Neutrophil (primary cell): Measurements from ENCODE around the gene MOSMO.
"Not testable (repeated sequence)": the region's sequence is repeated elsewhere in the genome, so short reads cannot be mapped to it uniquely, and the experiment has no call there.

Experiments used
- H3K27ac ChIP-seq: fragments of 200-600 bp; sonication (generic); 2 replicates; pipeline ENCODE4 v1.5.1; 2016; ENCODE audit warnings: mild to moderate bottlenecking, moderate library complexity
- H3K27me3 ChIP-seq: fragments of 200-600 bp; sonication (generic); 2 replicates; pipeline ENCODE4 v1.6.0; 2016; ENCODE audit warnings: mild to moderate bottlenecking
- H3K36me3 ChIP-seq: fragments of 200-600 bp; sonication (generic); 2 replicates; pipeline ENCODE4 v1.5.1; 2017
- H3K4me1 ChIP-seq, 2 experiments: fragments of 200-600 bp in 1 of 2; sonication (generic) in 1 of 2; 1 replicate in 1 of 2; 2 replicates in 1 of 2; pipeline versions ENCODE4 v1.5.1 to v1.6.1; 2013 to 2016; ENCODE audit warnings: low read depth in 1 of 2, low read length in 1 of 2, mild to moderate bottlenecking in 1 of 2, moderate library complexity in 1 of 2; ENCODE audit not compliant: control insufficient read depth in 1 of 2, insufficient read depth in 1 of 2
- H3K4me3 ChIP-seq, 2 experiments: fragments of 200-600 bp in 1 of 2; sonication (generic) in 1 of 2; 1 replicate in 1 of 2; 2 replicates in 1 of 2; pipeline ENCODE4 v1.5.1; 2013 to 2016; ENCODE audit warnings: low read depth in 1 of 2, low read length in 1 of 2, mild to moderate bottlenecking in 1 of 2, moderate library complexity in 1 of 2
- H3K9me3 ChIP-seq: fragments of 200-600 bp; sonication (generic); 2 replicates; pipeline ENCODE4 v1.5.1; 2016
- TF ChIP-seq, protein P1 (sequence below): fragments of 200-600 bp; sonication (generic); IDR thresholded peaks from 2 replicates; pipeline ENCODE4 v1.5.1; 2016; ENCODE audit warnings: antibody characterized with exemption

Gene MOSMO

DNA sequence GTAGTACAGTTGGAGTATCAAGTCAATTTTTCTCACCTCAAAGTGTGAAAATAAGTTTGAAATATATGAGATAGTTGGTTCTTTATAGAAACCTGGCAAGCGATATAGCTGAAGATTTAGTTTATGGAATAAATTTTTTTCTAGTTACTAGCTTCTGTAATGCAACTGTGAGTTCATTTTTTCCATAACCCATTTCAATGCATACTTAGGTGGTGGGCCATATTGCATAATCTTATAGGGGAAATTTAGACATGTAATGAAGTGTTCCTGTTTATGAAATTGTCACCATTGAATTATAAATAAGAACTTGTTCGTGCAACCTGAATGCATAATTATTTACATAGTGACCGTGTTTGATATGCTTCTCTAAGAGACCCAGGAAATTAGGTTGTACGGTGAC lies 9.0 kb downstream of the MOSMO start:
- H3K4me3 ChIP-seq: no peak overlapping the region
- H3K27ac ChIP-seq: no peak overlapping the region
- no peaks in the 10 kb centered on the region for H3K9me3 ChIP-seq
- H3K36me3 ChIP-seq: no peaks in the 10 kb centered on the region
- no peaks in the 10 kb centered on the region for H3K27me3 ChIP-seq
- H3K4me1 ChIP-seq: peaks cover 9 to 19% of the 10 kb centered on the region in 2 experiments
- TF ChIP-seq, protein P1, sequence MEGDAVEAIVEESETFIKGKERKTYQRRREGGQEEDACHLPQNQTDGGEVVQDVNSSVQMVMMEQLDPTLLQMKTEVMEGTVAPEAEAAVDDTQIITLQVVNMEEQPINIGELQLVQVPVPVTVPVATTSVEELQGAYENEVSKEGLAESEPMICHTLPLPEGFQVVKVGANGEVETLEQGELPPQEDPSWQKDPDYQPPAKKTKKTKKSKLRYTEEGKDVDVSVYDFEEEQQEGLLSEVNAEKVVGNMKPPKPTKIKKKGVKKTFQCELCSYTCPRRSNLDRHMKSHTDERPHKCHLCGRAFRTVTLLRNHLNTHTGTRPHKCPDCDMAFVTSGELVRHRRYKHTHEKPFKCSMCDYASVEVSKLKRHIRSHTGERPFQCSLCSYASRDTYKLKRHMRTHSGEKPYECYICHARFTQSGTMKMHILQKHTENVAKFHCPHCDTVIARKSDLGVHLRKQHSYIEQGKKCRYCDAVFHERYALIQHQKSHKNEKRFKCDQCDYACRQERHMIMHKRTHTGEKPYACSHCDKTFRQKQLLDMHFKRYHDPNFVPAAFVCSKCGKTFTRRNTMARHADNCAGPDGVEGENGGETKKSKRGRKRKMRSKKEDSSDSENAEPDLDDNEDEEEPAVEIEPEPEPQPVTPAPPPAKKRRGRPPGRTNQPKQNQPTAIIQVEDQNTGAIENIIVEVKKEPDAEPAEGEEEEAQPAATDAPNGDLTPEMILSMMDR: no peak

DNA sequence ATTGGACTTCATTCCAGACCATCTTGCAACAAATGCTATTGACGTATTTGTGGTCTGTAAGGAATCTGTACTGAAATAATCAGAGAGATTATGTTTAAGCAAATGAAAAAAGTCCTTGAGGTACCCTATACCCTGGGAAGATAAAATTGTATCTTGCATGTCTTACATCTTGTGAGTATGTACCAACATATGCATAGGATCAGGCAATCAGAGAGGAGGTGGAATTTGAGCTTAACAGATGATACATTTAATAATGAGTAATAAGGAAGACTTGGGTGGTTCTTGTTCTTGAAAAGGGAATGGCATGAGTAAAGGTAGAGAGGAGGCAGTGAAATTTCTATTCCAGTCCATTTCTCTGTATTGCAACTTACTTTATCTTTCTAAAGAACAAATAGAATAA lies 10.6 kb downstream of the MOSMO start:
- TF ChIP-seq, protein P1: no peak
- peaks cover 9 to 19% of the 10 kb centered on the region in 2 experiments for H3K4me1 ChIP-seq

DNA sequence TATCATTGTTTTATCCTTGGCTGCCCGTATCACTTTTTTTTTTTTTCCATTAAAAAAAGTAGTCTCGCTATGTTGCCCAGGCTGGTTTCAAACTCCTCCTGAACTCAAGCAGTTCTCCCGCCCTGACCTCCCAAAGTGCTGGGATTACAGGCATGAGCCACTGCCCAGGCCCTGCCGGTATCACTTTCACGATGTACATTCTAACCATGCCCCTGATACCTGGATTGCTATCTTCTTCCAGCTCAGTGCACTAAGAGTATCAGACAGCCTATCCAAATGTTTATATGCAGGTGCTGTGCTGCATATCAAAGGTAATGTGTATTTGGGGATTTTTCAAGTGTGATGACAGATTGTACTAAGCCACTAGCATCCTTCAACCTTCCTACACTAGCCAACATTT lies 14.2 kb downstream of the MOSMO start:
- TF ChIP-seq, protein P1: no peak
- Histone ChIP-seq H3K36me3 (no peaks in the 10 kb centered on the region), H3K4me3 (no peak overlapping the region), H3K27me3 (no peaks in the 10 kb centered on the region), H3K4me1 (peaks cover 3 to 11% of the 10 kb centered on the region in 2 experiments), H3K27ac (no peak overlapping the region), H3K9me3 (no peaks in the 10 kb centered on the region)

More for the DNA sequence above, 10.6 kb downstream of the MOSMO start:
- Histone ChIP-seq H3K27me3 (no peaks in the 10 kb centered on the region), H3K9me3 (no peaks in the 10 kb centered on the region), H3K4me3 (no peak overlapping the region), H3K27ac (no peak overlapping the region), H3K36me3 (no peaks in the 10 kb centered on the region)

DNA sequence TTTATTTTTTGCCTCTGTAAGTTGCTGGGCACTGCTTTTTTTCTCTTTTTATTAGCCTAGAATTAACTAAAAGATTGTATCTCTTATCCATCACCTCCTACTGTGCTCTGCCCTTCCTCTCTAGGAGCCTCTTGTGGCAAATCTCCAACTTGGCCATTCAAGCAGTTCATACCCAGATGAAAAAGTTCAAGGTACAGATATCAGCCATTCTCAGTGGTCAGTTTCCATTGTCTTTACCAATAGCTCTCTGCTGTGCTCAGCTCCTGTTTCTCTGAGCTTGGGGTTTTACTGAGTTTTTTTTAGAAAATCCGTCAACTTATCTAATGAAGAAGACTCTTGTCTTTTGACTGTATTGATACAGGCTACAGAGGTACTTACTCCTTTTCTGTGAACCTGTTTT lies 15.6 kb downstream of the MOSMO start:
- Histone ChIP-seq H3K36me3 (no peaks in the 10 kb centered on the region), H3K4me1 (no peaks in the 10 kb centered on the region), H3K9me3 (no peaks in the 10 kb centered on the region), H3K27ac (no peak overlapping the region), H3K27me3 (no peaks in the 10 kb centered on the region), H3K4me3 (no peak overlapping the region)
- TF ChIP-seq, protein P1: no peak

DNA sequence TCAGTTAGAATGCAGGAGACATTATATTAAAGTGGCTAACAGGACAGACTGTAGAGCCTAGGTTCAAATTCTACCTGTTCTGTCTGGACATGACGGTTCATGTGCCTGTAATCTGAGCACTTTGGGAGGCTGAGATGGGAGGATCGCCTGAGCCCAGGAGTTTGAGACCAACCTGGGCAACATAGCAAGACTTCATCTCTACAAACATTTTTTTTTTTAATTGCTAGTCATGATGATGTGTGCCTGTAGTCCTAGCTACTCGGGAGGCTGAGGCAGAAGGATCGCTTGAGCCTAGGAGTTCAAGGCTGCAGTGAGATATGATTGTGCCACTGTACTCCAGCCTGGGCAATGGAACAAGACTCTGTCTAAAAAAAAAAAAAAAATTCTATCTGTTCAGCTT lies 16.9 kb downstream of the MOSMO start:
- not testable (repeated sequence) for H3K36me3 ChIP-seq, H3K4me3 ChIP-seq, H3K4me1 ChIP-seq, H3K27me3 ChIP-seq, H3K9me3 ChIP-seq, H3K27ac ChIP-seq

DNA sequence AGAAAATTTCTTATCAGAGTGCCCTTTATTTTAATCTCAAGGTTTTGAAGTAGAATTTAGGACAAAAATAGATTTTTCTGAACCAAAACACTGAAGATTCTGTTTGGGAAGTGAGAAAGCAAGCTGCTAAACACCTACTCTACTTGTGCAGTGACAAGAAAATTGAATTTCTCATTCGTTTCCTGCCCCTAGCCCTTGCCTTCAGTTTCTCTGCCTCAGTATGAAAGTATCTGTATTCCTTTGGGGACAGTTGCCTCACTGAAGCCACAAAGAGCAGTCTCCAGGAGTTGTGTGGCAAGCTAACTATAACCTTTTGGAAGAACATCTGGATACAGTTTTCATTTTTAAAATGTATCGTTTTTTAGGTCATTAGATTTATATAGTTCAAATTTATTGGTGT lies 19.7 kb downstream of the MOSMO start:
- Histone ChIP-seq H3K27ac (no peak overlapping the region), H3K27me3 (no peaks in the 10 kb centered on the region), H3K4me3 (no peak overlapping the region), H3K36me3 (no peaks in the 10 kb centered on the region), H3K4me1 (no peaks in the 10 kb centered on the region), H3K9me3 (no peaks in the 10 kb centered on the region)
- TF ChIP-seq, protein P1: no peak
